ENCODE results near the gene RIMS4. TPM values are rescaled to one million over a fixed set of nuclear protein-coding genes. Genes with fewer than 3 reads are reported as not detected.

RIMS4 gene
- total RNA-seq, 1 donor from 2014 or later = 5.3 TPM

- Histone ChIP-seq H4K20me1 (ENCODE audit: low read depth) (no peaks in the 10 kb centered on the region), H3K27me3 (no peaks in the 10 kb centered on the region), H3K9me3 (ENCODE audit: low read depth) (no peaks in the 10 kb centered on the region), H3K79me2 (ENCODE audit: low read depth) (no peaks in the 10 kb centered on the region), H3K4me2 (no peak overlapping the region), H3K9ac (no peak overlapping the region), H3F3A (ENCODE audit: low read depth) (peaks cover 4% of the 10 kb centered on the region), H3K4me3 (no peak overlapping the region), H3K36me3 (no peaks in the 10 kb centered on the region), H3K27ac (no peak overlapping the region), H3K4me1 (peaks cover 18% of the 10 kb centered on the region), H2AFZ (replicated peaks) (no peak overlapping the region)
- TF ChIP-seq EZH2phosphoT487 (IDR thresholded peaks at IDR 0.05) (no peak), EZH2 (IDR thresholded peaks at IDR 0.05) (no peak), CTCF (IDR thresholded peaks at IDR 0.05) (no peak)
- DNase-seq (ENCODE audit: low spot score) = no peak
- no peaks in the 10 kb centered on the region for H3K9me3 Mint-ChIP-seq
- H3K36me3 Mint-ChIP-seq = no peaks in the 10 kb centered on the region
- H3K27me3 Mint-ChIP-seq (ENCODE audit: insufficient read depth, low read depth) = peaks cover 9% of the 10 kb centered on the region
- H3K27ac Mint-ChIP-seq = no peak overlapping the region
- H3K4me1 Mint-ChIP-seq = peaks cover 38% of the 10 kb centered on the region
- no peak overlapping the region for H3K4me3 Mint-ChIP-seq
Measured at GRCh38 chr20:44704551-44704971, 105.8 kb downstream of the RIMS4 start.

- no peak overlapping the region for H3K27ac Mint-ChIP-seq
- H3K9ac ChIP-seq = no peak overlapping the region
Measured at GRCh38 chr20:44703956-44704488, 106.3 kb downstream of the RIMS4 start.

GRCh38 chr20:44703183-44703925 lies 107.0 kb downstream of the RIMS4 start:
- H3K36me3 Mint-ChIP-seq = no peaks in the 10 kb centered on the region
- H3K4me1 Mint-ChIP-seq = peaks cover 38% of the 10 kb centered on the region
- H3K27ac ChIP-seq = no peak overlapping the region
- peaks cover 4% of the 10 kb centered on the region for H3F3A ChIP-seq (ENCODE audit: low read depth)
- H3K4me3 Mint-ChIP-seq = no peak overlapping the region
- no peak overlapping the region for H3K4me3 ChIP-seq
- H3K9me3 Mint-ChIP-seq = no peaks in the 10 kb centered on the region
- no peak for DNase-seq (ENCODE audit: low spot score)
- no peak overlapping the region for H3K27ac Mint-ChIP-seq
- no peaks in the 10 kb centered on the region for H3K79me2 ChIP-seq (ENCODE audit: low read depth)
- no peaks in the 10 kb centered on the region for H3K9me3 ChIP-seq (ENCODE audit: low read depth)
- H3K4me2 ChIP-seq = no peak overlapping the region
- peaks cover 9% of the 10 kb centered on the region for H3K27me3 Mint-ChIP-seq (ENCODE audit: insufficient read depth, low read depth)
- no peak for TF ChIP-seq EZH2phosphoT487 (IDR thresholded peaks at IDR 0.05)
- no peak for TF ChIP-seq CTCF (IDR thresholded peaks at IDR 0.05)
- TF ChIP-seq EZH2 (IDR thresholded peaks at IDR 0.05) = no peak
- no peak overlapping the region for H3K9ac ChIP-seq
- H3K36me3 ChIP-seq = no peaks in the 10 kb centered on the region
- no peaks in the 10 kb centered on the region for H4K20me1 ChIP-seq (ENCODE audit: low read depth)
- H2AFZ ChIP-seq (replicated peaks) = no peak overlapping the region
- peaks cover 18% of the 10 kb centered on the region for H3K4me1 ChIP-seq
- H3K27me3 ChIP-seq = no peaks in the 10 kb centered on the region

More at GRCh38 chr20:44703956-44704488, 106.3 kb downstream of the RIMS4 start:
- H3F3A ChIP-seq (ENCODE audit: low read depth) = peaks cover 4% of the 10 kb centered on the region
- H3K4me3 ChIP-seq = no peak overlapping the region
- no peak overlapping the region for H3K4me2 ChIP-seq
- H3K36me3 Mint-ChIP-seq = no peaks in the 10 kb centered on the region
- H4K20me1 ChIP-seq (ENCODE audit: low read depth) = no peaks in the 10 kb centered on the region
- peaks cover 38% of the 10 kb centered on the region for H3K4me1 Mint-ChIP-seq
- H3K36me3 ChIP-seq = no peaks in the 10 kb centered on the region
- TF ChIP-seq CTCF (IDR thresholded peaks at IDR 0.05) (no peak), EZH2 (IDR thresholded peaks at IDR 0.05) (no peak)
- H3K9me3 Mint-ChIP-seq = no peaks in the 10 kb centered on the region
- no peak overlapping the region for H3K27ac ChIP-seq
- H3K4me1 ChIP-seq = peaks cover 18% of the 10 kb centered on the region
- no peaks in the 10 kb centered on the region for H3K27me3 ChIP-seq
- H3K4me3 Mint-ChIP-seq = no peak overlapping the region
- H3K9me3 ChIP-seq (ENCODE audit: low read depth) = no peaks in the 10 kb centered on the region
- H2AFZ ChIP-seq (replicated peaks) = no peak overlapping the region
- H3K27me3 Mint-ChIP-seq (ENCODE audit: insufficient read depth, low read depth) = peaks cover 9% of the 10 kb centered on the region
- DNase-seq (ENCODE audit: low spot score) = no peak
- no peaks in the 10 kb centered on the region for H3K79me2 ChIP-seq (ENCODE audit: low read depth)

Data from neural progenitor cell (in vitro differentiated cells).